Urothelium cell line (cell line): ENCODE results near the gene DDR1.
"Not testable (repeated sequence)": the region's sequence is repeated elsewhere in the genome, so short reads cannot be mapped to it uniquely, and the experiment has no call there.

Source experiments
- DNase-seq: peaks from one replicate; pipeline ENCODE4 v3.0.0; 2011; ENCODE audit warnings: low spot score, mixed read lengths
- FAIRE-seq: peaks from 2 replicates; lab custom pipeline; 2011; peaks lifted over from hg19 to GRCh38; lab: Jason Lieb, UNC

Gene DDR1

GRCh38 chr6:30852459-30852858 is 31.9 kb upstream of the DDR1 start:
- FAIRE-seq, DNase-seq: not testable (repeated sequence)

DNA sequence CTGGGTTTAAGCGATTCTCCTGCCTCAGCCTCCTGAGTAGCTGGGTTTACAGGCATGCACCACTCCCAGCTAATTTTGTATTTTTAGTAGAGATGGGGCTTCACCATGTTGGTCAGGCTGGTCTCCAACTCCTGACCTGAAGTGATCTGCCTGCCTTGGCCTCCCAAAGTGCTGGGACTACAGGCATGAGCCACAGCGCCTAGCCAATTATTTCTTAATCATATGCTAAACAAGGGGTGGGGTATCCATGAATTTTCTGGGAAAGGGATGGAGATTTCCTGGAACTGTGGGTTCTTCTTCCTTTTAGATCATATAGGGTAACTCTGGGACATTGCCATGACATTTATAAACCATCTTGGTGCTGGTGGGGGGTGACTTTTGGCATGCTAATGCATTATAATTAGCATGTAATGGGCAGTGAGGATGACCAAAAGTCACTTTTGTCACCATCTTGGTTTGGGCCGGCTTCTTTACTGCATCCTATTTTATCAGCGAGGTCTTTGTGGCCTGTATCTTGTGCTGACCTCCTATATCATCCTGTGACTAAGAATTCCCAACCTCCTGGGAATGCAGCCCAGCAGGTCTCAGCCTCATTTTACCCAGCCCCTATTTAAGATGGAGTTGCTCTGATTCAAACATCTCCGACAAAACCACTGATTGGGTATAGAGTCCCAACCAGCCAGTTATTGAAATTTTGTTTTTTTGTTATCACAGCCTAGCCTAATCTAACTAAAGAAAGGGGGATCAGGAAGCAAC is 29.9 kb upstream of the DDR1 start:
- FAIRE-seq (no peak), DNase-seq (no peak)

- FAIRE-seq (no peak), DNase-seq (no peak)
Measured at GRCh38 chr6:30855429-30856075, 28.8 kb upstream of the DDR1 start.

DNA sequence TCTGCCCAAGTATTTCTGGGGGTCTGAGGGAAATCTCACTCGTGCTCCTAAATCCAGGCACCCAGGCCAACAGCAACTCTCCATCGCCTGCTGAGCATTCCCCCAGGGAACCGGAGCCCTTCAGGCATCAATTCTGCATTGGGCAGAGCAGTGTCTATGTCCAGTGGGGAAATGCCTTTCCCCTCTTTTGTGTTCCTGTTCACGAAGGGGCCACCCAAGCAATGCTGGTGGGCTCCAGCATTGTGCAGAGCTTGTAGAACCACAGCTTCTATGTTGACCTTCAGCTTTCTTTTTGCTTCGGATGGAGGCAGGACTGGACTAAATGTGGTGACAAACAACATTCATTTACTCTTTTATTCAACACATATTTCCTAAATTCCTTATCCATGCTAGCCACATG is 27.2 kb upstream of the DDR1 start:
- FAIRE-seq: no peak
- no peak for DNase-seq

GRCh38 chr6:30857549-30857948 is 26.8 kb upstream of the DDR1 start:
- DNase-seq (no peak), FAIRE-seq (no peak)

DNA sequence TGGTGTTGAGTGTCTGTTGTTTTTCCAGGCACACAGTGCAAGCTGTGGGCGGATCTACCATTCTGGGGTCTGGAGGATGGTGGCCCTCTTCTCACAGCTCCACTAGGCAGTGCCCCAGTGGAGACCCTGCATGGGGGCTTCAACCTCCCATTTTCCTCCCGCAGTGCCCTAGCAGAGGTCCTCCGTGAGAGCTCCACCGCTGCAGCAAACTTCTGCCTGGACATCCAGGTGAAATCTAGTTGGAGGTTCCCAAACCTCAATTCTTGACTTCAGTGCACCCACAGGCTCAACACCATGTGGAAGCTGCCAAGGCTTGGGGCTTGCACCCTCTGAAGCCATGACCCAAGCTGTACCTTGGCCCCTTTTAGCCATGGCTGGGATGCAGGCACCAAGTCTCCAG is 24.6 kb upstream of the DDR1 start:
- FAIRE-seq, DNase-seq: not testable (repeated sequence)

DNA sequence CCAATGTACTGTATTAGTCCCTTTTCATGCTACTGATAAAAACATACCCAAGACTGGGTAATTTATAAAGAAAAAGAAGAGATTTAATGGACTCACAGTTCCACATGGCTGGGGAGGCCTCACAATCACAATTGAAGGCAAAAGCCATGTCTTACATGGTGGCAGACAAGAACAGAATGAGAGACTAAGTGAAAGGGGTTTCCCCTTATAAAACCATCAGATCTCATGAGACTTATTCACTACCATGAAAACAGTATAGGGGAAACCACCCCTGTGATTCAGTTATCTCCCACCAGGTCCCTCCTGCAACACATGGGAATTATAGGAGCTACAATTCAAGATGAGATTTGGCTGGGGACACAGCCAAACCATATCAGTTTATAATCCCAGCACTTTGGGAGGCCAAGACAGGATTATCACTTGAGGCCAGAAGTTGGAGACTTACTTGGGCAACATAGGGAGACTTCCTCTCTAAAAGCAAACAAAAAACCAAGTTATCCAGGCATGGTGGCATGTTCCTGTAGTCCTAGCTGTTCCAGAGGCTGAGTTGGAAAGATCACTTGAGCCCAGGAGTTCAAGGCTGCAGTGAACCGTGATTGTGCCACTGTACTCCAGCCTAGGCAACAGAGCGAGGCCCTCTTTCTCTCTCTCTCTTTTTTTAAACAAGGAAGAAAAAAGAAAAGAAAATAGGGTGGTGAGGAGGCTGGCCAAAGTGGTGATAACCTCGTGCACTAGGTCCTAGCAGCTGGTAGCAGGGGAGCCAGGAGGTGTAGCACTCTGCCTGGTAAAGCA is 22.9 kb upstream of the DDR1 start:
- FAIRE-seq (no peak), DNase-seq (no peak)

- DNase-seq: no peak
- FAIRE-seq: no peak
Measured at GRCh38 chr6:30862156-30862875, 22.0 kb upstream of the DDR1 start.

DNA sequence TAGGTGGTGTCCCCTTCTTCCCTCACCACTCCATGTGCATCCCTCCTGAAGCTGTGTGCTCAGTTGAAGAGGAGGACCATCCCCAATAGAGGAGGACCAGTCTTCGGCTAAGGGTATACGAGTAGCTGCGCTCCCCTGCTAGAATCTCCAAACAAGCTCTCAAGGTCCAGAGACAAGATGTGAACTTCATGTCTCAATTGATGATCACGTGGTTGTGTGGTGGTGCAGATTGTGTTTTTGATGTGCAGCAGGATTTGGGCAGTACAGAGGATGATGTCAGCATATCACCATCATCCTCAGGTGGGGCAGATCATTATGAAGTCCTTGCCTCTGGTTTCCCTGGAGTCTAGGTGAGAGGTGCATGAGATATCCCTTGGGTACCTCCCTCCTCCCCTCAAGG is 20.0 kb upstream of the DDR1 start:
- no peak for FAIRE-seq
- no peak for DNase-seq

DNA sequence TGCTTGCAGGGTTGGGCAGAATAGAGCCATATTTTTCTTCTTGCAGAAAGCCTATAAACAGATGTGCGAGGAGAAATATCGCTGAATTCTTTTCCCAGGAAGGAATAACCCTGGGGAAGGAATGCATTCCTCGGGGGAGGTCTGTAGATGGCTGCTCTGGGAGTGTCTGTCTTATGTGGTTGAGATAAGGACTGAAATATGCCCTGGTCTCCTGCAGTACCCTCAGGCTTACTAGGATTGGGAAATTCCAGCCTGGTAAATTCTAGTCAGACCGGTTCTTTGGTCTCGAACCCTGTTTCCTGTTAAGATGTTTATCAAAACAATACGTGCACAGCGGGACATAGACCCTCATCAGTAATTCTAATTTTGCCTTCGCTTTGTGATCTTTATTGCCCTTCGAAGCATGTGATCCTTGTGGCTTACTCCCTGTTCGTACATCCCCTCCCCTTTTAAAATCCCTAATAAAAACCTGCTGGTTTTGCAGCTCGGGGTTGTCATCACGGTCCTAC is 15.0 kb upstream of the DDR1 start:
- not testable (repeated sequence) for DNase-seq, FAIRE-seq

DNA sequence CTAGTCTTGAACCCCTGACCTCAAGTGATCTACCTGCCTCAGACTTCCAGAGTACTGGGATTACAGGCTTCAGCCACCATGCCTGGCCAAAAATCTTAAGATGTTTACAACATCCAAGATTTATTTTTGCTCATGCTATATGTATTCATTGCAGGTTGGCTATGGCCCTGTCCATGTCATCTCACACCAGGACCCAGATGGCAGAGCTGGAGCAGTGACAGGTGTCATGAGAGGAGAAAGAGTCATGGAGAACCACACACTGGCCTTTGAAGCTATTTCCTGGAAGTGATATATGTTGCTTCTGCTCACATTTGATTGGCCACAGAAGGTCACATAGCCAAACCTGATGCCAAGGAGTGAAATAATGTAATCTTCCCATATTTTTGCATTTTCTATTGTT is 13.8 kb upstream of the DDR1 start:
- DNase-seq (no peak), FAIRE-seq (no peak)

DNA sequence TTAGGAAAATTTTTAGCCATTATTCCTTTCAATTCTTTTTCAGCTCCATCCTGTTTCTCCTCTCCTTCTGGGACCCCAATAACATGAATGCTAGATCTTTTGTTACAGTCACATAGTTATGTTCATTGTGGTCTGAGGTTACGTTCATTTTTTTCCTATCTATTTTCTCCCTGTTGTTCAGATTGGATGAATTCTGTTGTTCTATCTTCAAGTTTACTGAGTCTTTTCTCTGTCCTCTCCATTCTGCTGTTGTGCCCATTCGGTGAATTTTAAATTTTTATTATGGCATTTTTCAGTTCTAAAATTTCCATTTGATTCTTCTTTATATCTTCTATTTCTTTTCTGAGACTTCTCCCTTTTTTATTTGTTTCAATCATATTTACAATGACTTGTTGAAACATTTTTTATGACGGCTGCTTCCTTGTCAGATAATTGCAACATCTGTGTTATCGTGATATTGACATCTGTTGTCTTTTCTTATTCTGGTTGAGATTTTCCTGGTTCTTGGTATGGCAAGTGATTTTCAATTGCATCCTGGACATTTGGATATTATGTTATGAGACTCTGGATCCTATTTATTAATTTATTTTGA is 12.6 kb upstream of the DDR1 start:
- DNase-seq: no peak
- no peak for FAIRE-seq

DNA sequence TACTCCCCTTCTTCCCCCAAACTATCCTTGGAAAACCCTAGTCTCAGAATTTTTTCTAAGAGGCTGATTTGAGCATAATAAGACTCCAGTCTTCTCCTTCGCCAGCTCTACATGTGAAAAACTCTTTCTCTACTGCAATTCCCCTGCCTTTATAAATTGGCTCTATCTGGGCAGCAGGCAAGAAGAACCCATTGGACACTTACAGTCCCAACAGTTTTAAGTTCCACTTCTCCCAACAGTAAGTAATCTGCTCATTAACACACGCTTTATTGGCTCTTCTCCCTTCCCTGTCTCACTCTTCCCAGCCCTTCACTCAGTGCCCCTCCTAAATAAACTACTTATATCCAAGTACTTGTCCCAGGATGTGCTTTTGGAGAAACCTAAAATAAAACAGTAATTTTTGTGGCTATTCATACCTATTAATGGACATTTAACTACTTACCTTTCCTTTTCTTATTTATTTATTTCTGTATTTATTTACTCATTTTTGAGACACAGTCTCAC is 11.1 kb upstream of the DDR1 start:
- FAIRE-seq (no peak), DNase-seq (no peak)

DNA sequence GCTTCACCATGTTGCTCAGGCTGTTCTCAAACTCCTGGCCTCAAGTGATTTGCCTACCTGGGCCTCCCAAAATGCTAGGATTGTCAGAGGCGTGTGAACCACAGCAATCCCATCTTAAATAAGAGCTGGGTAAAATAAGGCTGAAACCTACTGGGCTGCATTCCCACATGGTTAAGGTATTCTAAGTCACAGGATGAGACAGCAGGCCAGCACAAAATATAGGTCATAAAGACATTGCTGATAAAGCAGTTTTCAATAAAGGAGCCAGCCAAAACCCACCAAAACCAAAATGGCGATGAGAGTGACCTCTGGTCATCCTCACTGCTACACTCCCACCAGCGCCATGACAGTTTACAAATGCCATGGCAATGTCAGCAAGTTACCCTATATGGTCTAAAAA is 10.5 kb upstream of the DDR1 start:
- not testable (repeated sequence) for DNase-seq, FAIRE-seq

DNA sequence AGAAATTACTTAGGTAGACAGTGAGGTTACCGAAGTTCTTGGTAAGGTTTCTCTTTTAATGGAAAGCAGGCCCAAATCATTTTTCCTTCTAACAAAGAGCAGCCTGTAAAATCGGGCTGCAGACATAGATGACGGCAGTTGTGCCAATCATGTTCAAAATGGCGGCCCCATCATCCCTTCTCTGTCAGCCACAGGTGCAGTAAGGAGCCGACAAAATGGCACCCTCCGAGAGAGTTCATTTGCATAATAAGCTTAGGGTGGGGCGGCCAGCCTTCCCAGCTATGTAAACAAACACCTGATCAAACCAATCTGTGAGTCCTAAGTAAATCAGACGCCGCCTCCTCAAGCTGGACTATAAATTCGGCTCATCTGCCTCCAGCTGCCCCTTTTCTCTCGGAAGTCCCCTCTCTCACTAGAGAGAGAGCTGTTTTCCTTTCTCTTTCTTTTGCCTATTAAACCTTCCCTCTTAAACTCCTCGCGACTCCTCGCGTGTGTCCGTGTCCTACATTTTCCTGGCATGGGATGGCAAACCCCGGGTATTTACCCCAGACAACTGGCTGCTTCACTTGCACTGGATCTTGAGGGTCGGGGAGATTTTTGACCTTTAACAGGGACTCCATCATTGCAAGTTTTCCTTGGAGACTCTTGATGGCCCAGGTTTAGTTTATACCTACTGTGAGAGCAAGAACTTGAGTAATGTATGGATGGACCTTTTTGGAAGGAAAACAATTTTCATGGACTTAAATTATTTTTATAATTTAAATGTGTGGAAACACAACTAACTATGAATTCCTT is 8.9 kb upstream of the DDR1 start:
- no peak for DNase-seq
- FAIRE-seq: no peak

DNA sequence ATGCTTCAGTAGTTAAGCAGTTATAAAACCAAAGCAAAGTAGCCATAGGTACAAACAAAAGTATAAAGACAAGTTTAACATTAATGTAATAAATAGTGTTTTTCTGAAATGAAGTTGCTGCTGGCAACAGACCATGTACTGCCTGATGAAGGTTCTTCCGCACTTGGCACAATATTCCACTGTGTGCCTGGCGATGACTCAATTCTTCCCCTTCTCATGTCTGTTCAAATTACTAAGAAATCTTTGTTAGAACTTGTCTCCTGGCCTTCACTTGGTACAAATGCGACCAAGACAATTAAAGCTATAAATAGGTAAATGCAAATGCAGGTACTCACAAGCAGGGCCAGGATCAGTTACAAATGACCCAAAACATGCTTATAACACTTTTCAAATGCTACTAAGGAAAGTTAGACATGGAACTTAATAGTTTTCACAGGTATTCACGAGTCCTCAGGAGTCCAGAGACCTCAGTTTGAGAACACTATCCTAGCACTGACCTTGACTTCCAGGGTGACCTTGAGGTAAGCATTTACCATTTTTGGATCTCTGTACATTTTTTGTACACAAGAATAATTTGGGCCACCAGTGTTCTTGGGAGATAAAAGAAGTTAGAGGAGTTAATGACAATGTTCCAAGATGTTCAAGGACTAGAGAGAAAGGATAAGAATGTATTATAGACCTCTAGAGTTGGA is 8.1 kb upstream of the DDR1 start:
- FAIRE-seq: no peak
- peak; percentile 64 for DNase-seq

GRCh38 chr6:30877419-30878262 is 6.7 kb upstream of the DDR1 start:
- DNase-seq (peak; percentile 86), FAIRE-seq (no peak)
